Glutamatergic neuron (in vitro differentiated cells): Measurements from ENCODE around the gene USP28. TPM values are rescaled to one million over a fixed set of nuclear protein-coding genes. Genes with fewer than 3 reads are reported as not detected.

Experiments
- DNase-seq: peaks from one replicate; pipeline ENCODE4 v3.0.0; 2022
- H3K27ac Mint-ChIP-seq: one replicate; pipeline ENCODE4 v1.8.0; 2020; ENCODE audit warnings: mild to moderate bottlenecking, mixed read lengths, inconsistent platforms; ENCODE audit not compliant: unreplicated experiment
- H3K27me3 Mint-ChIP-seq: one replicate; pipeline ENCODE4 v1.8.0; 2020; ENCODE audit warnings: mild to moderate bottlenecking, moderate library complexity, mixed read lengths, inconsistent platforms; ENCODE audit not compliant: unreplicated experiment
- H3K36me3 Mint-ChIP-seq: one replicate; pipeline ENCODE4 v1.8.0; 2020; ENCODE audit warnings: mild to moderate bottlenecking, mixed read lengths, inconsistent platforms; ENCODE audit not compliant: unreplicated experiment
- H3K4me1 Mint-ChIP-seq: one replicate; pipeline ENCODE4 v1.8.0; 2020; ENCODE audit warnings: mild to moderate bottlenecking, low read depth, mixed read lengths, inconsistent platforms; ENCODE audit not compliant: unreplicated experiment
- H3K4me3 Mint-ChIP-seq: one replicate; pipeline ENCODE4 v1.8.0; 2020; ENCODE audit warnings: mild to moderate bottlenecking, mixed read lengths, inconsistent platforms; ENCODE audit not compliant: unreplicated experiment
- H3K9me3 Mint-ChIP-seq: one replicate; pipeline ENCODE4 v1.8.0; 2020; ENCODE audit warnings: mild to moderate bottlenecking, moderate library complexity, mixed read lengths, inconsistent platforms; ENCODE audit not compliant: unreplicated experiment
- total RNA-seq: library from RNA; stranded (reverse); fragmentation: NEBNext Ultra II Directional; extraction: Animal tissue kit (Norgen Biotek cat#: 25700); gene quantifications from one replicate; pipeline ENCODE4 v1.2.1, GENCODE V29; 2021; ENCODE audit not compliant: unreplicated experiment
- TF ChIP-seq, protein P1 (sequence below): fragments of 200-600 bp; sonication (generic); IDR thresholded peaks from one replicate; pipeline ENCODE4 v1.5.0; 2021; ENCODE audit not compliant: partially characterized antibody, unreplicated experiment

Gene USP28
- total RNA-seq, 1 donor from 2014 or later = 20.0 TPM

DNA sequence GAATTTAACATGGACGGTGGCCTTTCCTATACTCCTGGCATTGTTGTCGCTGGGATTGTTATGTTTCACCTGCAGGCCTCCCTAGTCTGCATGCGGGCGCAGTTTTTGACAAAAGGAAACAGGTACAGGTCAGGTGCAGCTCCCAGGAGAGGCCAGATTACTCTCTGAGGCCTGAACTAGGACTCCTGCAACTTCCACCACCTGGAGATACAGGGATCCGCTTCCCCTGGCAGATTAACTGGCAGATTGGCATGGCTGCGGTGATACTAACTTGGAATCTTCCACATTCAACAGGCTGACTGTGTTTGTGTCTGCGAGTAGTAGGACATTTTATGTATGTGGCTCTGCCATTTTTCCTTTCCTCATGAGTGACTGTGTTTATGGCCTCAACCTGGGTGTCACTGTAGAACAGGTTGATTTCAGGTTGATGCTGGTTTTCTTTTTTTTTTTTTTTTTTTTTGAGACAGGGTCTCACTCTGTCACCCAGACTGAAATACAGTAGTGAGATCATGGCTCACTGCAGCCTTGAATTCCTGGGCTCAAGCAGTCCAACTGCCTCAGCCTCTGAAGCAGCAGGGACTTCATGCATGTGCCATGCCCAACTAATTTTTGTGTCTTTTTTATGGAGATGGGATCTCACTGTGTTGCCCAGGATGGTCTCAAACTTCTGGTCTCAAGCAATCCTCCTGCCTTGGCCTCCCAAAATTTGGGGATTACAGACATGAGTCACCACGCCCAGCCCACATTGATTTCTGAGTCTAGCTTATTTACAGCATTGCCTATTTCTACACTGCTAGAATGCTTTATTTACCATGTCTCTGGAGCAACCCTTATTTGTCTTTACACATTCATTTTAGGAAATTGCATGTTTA, 1.7 kb upstream of the USP28 start:
- peaks cover 7% of the 10 kb centered on the region for H3K27me3 Mint-ChIP-seq
- peaks cover 9% of the 10 kb centered on the region for H3K9me3 Mint-ChIP-seq

GRCh38 chr11:113876074-113876797, 864 bp upstream of the USP28 start:
- Mint-ChIP-seq H3K4me3 (peak overlapping the region; percentile 99), H3K36me3 (no peaks in the 10 kb centered on the region), H3K4me1 (peaks cover 13% of the 10 kb centered on the region), H3K27ac (peak overlapping the region; percentile 100), H3K27me3 (peaks cover 7% of the 10 kb centered on the region), H3K9me3 (peaks cover 9% of the 10 kb centered on the region)
- DNase-seq = no peak
- TF ChIP-seq, protein P1, sequence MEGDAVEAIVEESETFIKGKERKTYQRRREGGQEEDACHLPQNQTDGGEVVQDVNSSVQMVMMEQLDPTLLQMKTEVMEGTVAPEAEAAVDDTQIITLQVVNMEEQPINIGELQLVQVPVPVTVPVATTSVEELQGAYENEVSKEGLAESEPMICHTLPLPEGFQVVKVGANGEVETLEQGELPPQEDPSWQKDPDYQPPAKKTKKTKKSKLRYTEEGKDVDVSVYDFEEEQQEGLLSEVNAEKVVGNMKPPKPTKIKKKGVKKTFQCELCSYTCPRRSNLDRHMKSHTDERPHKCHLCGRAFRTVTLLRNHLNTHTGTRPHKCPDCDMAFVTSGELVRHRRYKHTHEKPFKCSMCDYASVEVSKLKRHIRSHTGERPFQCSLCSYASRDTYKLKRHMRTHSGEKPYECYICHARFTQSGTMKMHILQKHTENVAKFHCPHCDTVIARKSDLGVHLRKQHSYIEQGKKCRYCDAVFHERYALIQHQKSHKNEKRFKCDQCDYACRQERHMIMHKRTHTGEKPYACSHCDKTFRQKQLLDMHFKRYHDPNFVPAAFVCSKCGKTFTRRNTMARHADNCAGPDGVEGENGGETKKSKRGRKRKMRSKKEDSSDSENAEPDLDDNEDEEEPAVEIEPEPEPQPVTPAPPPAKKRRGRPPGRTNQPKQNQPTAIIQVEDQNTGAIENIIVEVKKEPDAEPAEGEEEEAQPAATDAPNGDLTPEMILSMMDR = no peak

More for the DNA sequence above, 1.7 kb upstream of the USP28 start:
- DNase-seq = no peak
- H3K4me1 Mint-ChIP-seq = peaks cover 15% of the 10 kb centered on the region
- TF ChIP-seq, protein P1 = no peak
- H3K27ac Mint-ChIP-seq = peak overlapping the region; percentile 100
- H3K4me3 Mint-ChIP-seq = peak overlapping the region; percentile 99
- no peaks in the 10 kb centered on the region for H3K36me3 Mint-ChIP-seq

- H3K27me3 Mint-ChIP-seq = peaks cover 4% of the 10 kb centered on the region
- DNase-seq = no peak
- peaks cover 9% of the 10 kb centered on the region for H3K9me3 Mint-ChIP-seq
- TF ChIP-seq, protein P1 = no peak
- H3K27ac Mint-ChIP-seq = peak overlapping the region; percentile 29
- no peaks in the 10 kb centered on the region for H3K36me3 Mint-ChIP-seq
- H3K4me1 Mint-ChIP-seq = peaks cover 17% of the 10 kb centered on the region
- peak overlapping the region; percentile 84 for H3K4me3 Mint-ChIP-seq
These were observed 665 bp downstream of the USP28 start for GRCh38 chr11:113874581-113875233.

DNA sequence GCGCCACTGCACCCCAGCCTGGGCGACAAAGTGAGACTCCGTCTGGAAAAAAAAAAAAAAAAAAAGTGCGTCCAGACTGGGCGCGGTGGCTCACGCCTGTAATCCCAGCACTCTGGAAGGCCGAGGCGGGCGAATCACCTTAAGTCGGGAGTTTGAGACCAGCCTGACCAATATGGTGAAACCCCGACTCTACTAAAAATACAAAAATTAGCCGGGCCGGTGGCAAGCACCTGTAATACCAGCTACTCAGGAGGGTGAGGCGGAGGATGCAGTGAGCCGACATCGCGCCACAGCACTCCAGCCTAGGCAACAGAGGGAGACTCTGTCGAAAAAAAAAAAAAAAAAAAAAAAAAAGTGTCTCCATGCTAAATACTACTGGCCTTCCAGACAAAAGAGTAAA, 1.3 kb downstream of the USP28 start:
- no peak for DNase-seq
- H3K27me3 Mint-ChIP-seq = peaks cover 4% of the 10 kb centered on the region
- H3K4me1 Mint-ChIP-seq = peaks cover 17% of the 10 kb centered on the region
- no peak overlapping the region for H3K27ac Mint-ChIP-seq
- no peaks in the 10 kb centered on the region for H3K36me3 Mint-ChIP-seq
- H3K9me3 Mint-ChIP-seq = peaks cover 9% of the 10 kb centered on the region
- TF ChIP-seq, protein P1 = no peak
- H3K4me3 Mint-ChIP-seq = peak overlapping the region; percentile 84
